GM23338 (cell line): ENCODE measurements around the gene LRMDA. TPM values are rescaled to one million over a fixed set of nuclear protein-coding genes. Genes with fewer than 3 reads are reported as not detected.

Experiments
- ATAC-seq: fragments of 200-7000 bp; cut with Tn5 transposase; 3 replicates; pipeline ENCODE4 v1.9.1; 2020
- DNase-seq: peaks from one replicate; pipeline ENCODE4 v3.0.0-alpha.2; 2015; ENCODE audit warnings: low spot score
- H2AFZ ChIP-seq: fragments of 200-600 bp; sonication (generic); 2 replicates; pipeline ENCODE4 v1.8.0; 2016; ENCODE audit warnings: antibody characterized with exemption, mild to moderate bottlenecking, moderate library complexity
- H3F3A ChIP-seq: fragments of 200-600 bp; sonication (generic); replicated peaks from 2 replicates; pipeline ENCODE4 v1.8.0; 2017; ENCODE audit warnings: antibody characterized with exemption, mixed run types, low read depth
- H3K27ac ChIP-seq: fragments of 200-600 bp; sonication (generic); 2 replicates; pipeline ENCODE4 v1.6.1; 2016; ENCODE audit warnings: low read depth
- H3K27me3 ChIP-seq: fragments of 200-600 bp; sonication (generic); 2 replicates; pipeline ENCODE4 v1.8.0; 2016; ENCODE audit warnings: mild to moderate bottlenecking, mixed run types, moderate library complexity; ENCODE audit not compliant: insufficient read depth
- H3K36me3 ChIP-seq: fragments of 200-600 bp; sonication (generic); 2 replicates; pipeline ENCODE4 v1.8.0; 2016; ENCODE audit warnings: mild to moderate bottlenecking; ENCODE audit not compliant: insufficient read depth
- H3K4me1 ChIP-seq: fragments of 200-600 bp; sonication (generic); 2 replicates; pipeline ENCODE4 v1.8.0; 2016; ENCODE audit warnings: mild to moderate bottlenecking, moderate library complexity; ENCODE audit not compliant: insufficient read depth
- H3K4me2 ChIP-seq: fragments of 200-600 bp; sonication (generic); 2 replicates; pipeline ENCODE4 v1.7.1; 2017; ENCODE audit warnings: mixed run types
- H3K4me3 ChIP-seq: fragments of 200-600 bp; sonication (generic); 2 replicates; pipeline ENCODE4 v1.6.1; 2016; ENCODE audit warnings: mixed run types
- H3K79me2 ChIP-seq: fragments of 200-600 bp; sonication (generic); replicated peaks from 2 replicates; pipeline ENCODE4 v1.8.0; 2017; ENCODE audit warnings: mild to moderate bottlenecking; ENCODE audit not compliant: insufficient read depth
- H3K9me2 ChIP-seq: fragments of 200-600 bp; sonication (generic); 2 replicates; pipeline ENCODE4 v1.8.0; 2017; ENCODE audit not compliant: insufficient read depth
- H4K20me1 ChIP-seq: fragments of 200-600 bp; sonication (generic); replicated peaks from 2 replicates; pipeline ENCODE4 v1.8.0; 2017; ENCODE audit warnings: mild to moderate bottlenecking; ENCODE audit not compliant: insufficient read depth
- H3K27ac Mint-ChIP-seq: 2 replicates; pipeline ENCODE4 v1.8.0; 2020; ENCODE audit warnings: inconsistent platforms, mild to moderate bottlenecking, moderate library complexity, mixed read lengths
- H3K27me3 Mint-ChIP-seq: 3 replicates; pipeline ENCODE4 v1.8.0; 2022; ENCODE audit warnings: low read depth, mild to moderate bottlenecking, moderate library complexity, mixed read lengths, inconsistent platforms; ENCODE audit not compliant: insufficient read depth, poor library complexity
- H3K36me3 Mint-ChIP-seq: 3 replicates; pipeline ENCODE4 v1.8.0; 2021; ENCODE audit warnings: low read depth, mild to moderate bottlenecking, inconsistent platforms, moderate library complexity, mixed read lengths
- H3K4me1 Mint-ChIP-seq: 3 replicates; pipeline ENCODE4 v1.8.0; 2020; ENCODE audit warnings: mild to moderate bottlenecking, inconsistent platforms, mixed read lengths
- H3K4me3 Mint-ChIP-seq: 3 replicates; pipeline ENCODE4 v1.8.0; 2021; ENCODE audit warnings: moderate library complexity, mild to moderate bottlenecking, inconsistent platforms, mixed read lengths
- H3K9me3 Mint-ChIP-seq: 3 replicates; pipeline ENCODE4 v1.8.0; 2020; ENCODE audit warnings: moderate library complexity, mild to moderate bottlenecking, inconsistent platforms, mixed read lengths
- CREB1 ChIP-seq: fragments of 250-450 bp; sonication (Bioruptor Pico); IDR thresholded peaks from 2 replicates; pipeline ENCODE4 v1.5.0; 2020; ENCODE audit warnings: low read depth, mild to moderate bottlenecking, moderate library complexity
- CTCF ChIP-seq, 2 experiments: fragments of 200-600 bp in 1 of 2; sonication (generic) in 1 of 2; conservative IDR thresholded peaks; 2 replicates each; pipeline versions ENCODE4 v1.5.1 to v1.6.1; 2016 to 2017; ENCODE audit warnings: antibody characterized with exemption in 2 of 2, low read depth in 2 of 2, mild to moderate bottlenecking in 2 of 2, moderate library complexity in 1 of 2
- ETS1 ChIP-seq: IDR thresholded peaks from 2 replicates; pipeline ENCODE4 v1.6.1; 2016; ENCODE audit warnings: antibody characterized with exemption
- EZH2 ChIP-seq: fragments of 200-600 bp; sonication (generic); IDR thresholded peaks from one replicate; pipeline ENCODE4 v1.8.0; 2017; ENCODE audit warnings: antibody characterized with exemption, mild to moderate bottlenecking, low read depth; ENCODE audit not compliant: unreplicated experiment
- NANOG ChIP-seq: IDR thresholded peaks from 2 replicates; pipeline ENCODE4 v1.6.1; 2016; ENCODE audit warnings: antibody characterized with exemption, borderline replicate concordance
- POLR2AphosphoS5 ChIP-seq: IDR thresholded peaks from 2 replicates; pipeline ENCODE4 v1.6.1; 2016; ENCODE audit warnings: antibody characterized with exemption, low read depth
- STAT1 ChIP-seq: IDR thresholded peaks from one replicate; pipeline ENCODE4 v1.6.1; 2016; ENCODE audit warnings: antibody characterized with exemption; ENCODE audit not compliant: unreplicated experiment
- ZNF114 ChIP-seq: fragments of 250-450 bp; sonication (Bioruptor Pico); IDR thresholded peaks from 2 replicates; pipeline ENCODE4 v1.5.0; 2020; ENCODE audit warnings: mild to moderate bottlenecking, moderate library complexity
- ZNF331 ChIP-seq: fragments of 250-450 bp; sonication (Bioruptor Pico); IDR thresholded peaks from 2 replicates; pipeline ENCODE4 v1.5.0; 2020; ENCODE audit warnings: low read depth, mild to moderate bottlenecking, moderate library complexity
- ZNF462 ChIP-seq: fragments of 250-450 bp; sonication (Bioruptor Pico); IDR thresholded peaks from 2 replicates; pipeline ENCODE4 v1.5.0; 2020; ENCODE audit warnings: mild to moderate bottlenecking, moderate library complexity
- polyA plus RNA-seq: library from polyadenylated mRNA; unstranded; fragments of >200 nt; fragmentation: Nextera tagmentation; extraction: Ambion mirVana; gene quantifications from 2 replicates; pipeline ENCODE4 v1.2.1, GENCODE V29; 2016
- total RNA-seq: library from RNA; depleted of rRNA; stranded (reverse); fragments of >200 nt; shearing (Covaris generic); gene quantifications from 2 replicates; pipeline ENCODE4 v1.2.3, GENCODE V29; 2014
- TF ChIP-seq, protein P1 (sequence below): IDR thresholded peaks from one replicate; pipeline ENCODE4 v1.6.1; 2018; ENCODE audit warnings: antibody characterized with exemption; ENCODE audit not compliant: unreplicated experiment

LRMDA gene
- total and polyA plus RNA-seq, 2 experiments from 2014 or later: 0.90 to 1.8 TPM

DNA sequence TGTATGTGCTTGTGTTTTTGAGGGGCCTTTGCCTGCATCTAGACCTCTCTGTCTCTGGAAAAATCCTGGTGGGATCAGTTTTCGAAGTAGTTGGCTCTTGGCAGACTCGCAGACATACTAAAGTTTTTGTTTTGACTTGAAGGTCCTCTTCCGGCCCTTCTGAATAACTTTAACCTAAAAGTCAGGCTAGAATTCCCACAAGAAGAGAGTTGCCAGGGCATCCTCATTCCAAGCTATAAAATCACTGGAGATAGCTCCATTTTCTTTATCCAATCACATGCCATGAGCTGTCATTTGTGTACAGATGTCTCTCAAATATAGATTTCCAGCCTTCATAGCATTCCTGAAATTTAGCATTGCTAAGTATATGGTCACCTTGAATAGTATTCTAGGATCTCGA, 967.8 kb downstream of the LRMDA start:
- no peak overlapping the region for H3K27ac ChIP-seq
- Mint-ChIP-seq H3K27ac (no peak overlapping the region), H3K4me3 (no peak overlapping the region), H3K36me3 (no peaks in the 10 kb centered on the region), H3K4me1 (peaks cover 16% of the 10 kb centered on the region), H3K9me3 (no peaks in the 10 kb centered on the region; the same call in 2 of the 3 replicates), H3K27me3 (peaks cover 2% of the 10 kb centered on the region)
- H2AFZ ChIP-seq: no peak overlapping the region
- H3F3A ChIP-seq: no peaks in the 10 kb centered on the region
- no peaks in the 10 kb centered on the region for H3K36me3 ChIP-seq
- H3K4me3 ChIP-seq: no peak overlapping the region
- no peak overlapping the region for H3K4me2 ChIP-seq
- no peaks in the 10 kb centered on the region for H3K27me3 ChIP-seq
- DNase-seq: no peak
- H3K9me2 ChIP-seq: peaks cover 11% of the 10 kb centered on the region
- no peak for TF ChIP-seq EZH2
- no peak for TF ChIP-seq CTCF (conservative IDR thresholded peaks at IDR 0.05; ENCODE audit: low read depth in 2 of 2)
- TF ChIP-seq ETS1: no peak
- no peak for TF ChIP-seq ZNF331 (CRISPR knock-in tag)
- no peak for TF ChIP-seq CREB1
- TF ChIP-seq ZNF114 (CRISPR knock-in tag): no peak
- no peak for TF ChIP-seq ZNF462 (CRISPR knock-in tag)
- TF ChIP-seq, protein P1, sequence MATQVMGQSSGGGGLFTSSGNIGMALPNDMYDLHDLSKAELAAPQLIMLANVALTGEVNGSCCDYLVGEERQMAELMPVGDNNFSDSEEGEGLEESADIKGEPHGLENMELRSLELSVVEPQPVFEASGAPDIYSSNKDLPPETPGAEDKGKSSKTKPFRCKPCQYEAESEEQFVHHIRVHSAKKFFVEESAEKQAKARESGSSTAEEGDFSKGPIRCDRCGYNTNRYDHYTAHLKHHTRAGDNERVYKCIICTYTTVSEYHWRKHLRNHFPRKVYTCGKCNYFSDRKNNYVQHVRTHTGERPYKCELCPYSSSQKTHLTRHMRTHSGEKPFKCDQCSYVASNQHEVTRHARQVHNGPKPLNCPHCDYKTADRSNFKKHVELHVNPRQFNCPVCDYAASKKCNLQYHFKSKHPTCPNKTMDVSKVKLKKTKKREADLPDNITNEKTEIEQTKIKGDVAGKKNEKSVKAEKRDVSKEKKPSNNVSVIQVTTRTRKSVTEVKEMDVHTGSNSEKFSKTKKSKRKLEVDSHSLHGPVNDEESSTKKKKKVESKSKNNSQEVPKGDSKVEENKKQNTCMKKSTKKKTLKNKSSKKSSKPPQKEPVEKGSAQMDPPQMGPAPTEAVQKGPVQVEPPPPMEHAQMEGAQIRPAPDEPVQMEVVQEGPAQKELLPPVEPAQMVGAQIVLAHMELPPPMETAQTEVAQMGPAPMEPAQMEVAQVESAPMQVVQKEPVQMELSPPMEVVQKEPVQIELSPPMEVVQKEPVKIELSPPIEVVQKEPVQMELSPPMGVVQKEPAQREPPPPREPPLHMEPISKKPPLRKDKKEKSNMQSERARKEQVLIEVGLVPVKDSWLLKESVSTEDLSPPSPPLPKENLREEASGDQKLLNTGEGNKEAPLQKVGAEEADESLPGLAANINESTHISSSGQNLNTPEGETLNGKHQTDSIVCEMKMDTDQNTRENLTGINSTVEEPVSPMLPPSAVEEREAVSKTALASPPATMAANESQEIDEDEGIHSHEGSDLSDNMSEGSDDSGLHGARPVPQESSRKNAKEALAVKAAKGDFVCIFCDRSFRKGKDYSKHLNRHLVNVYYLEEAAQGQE: no peak
- TF ChIP-seq NANOG: no peak
- no peak for TF ChIP-seq POLR2AphosphoS5
- TF ChIP-seq STAT1: no peak
- no peaks in the 10 kb centered on the region for H3K79me2 ChIP-seq
- no peak for ATAC-seq
- peaks cover 10% of the 10 kb centered on the region; the same call in 1 of the 2 replicates for H3K4me1 ChIP-seq
- no peaks in the 10 kb centered on the region for H4K20me1 ChIP-seq
